ENCODE data around the gene RAP1GAP2. TPM values are rescaled to one million over a fixed set of nuclear protein-coding genes. Genes with fewer than 3 reads are reported as not detected.

RAP1GAP2 gene
- total and polyA plus RNA-seq, 2 of the 8 experiments (the other 6 are each of a cell fraction or from before 2014, with no cell fraction given): 24.0 to 63.8 TPM

- Histone ChIP-seq H2BK12ac (ENCODE audit: low read depth, low read length) (no peak overlapping the region), H3K27ac (ENCODE audit: low read depth, low read length) (no peak overlapping the region), H3K4me3 (ENCODE audit: extremely low read depth in 1 of 4, insufficient read depth in 2 of 4, low read depth in 3 of 4, low read length in 4 of 4) (no peak overlapping the region), H3K23me2 (ENCODE audit: low read depth, low read length) (no peaks in the 10 kb centered on the region), H3K27me3 (replicated peaks in 1 of 4; ENCODE audit: control insufficient read depth in 3 of 4, extremely low read depth in 1 of 4, insufficient read depth in 3 of 4, low read length in 3 of 4) (no peaks in the 10 kb centered on the region), H2AK5ac (ENCODE audit: low read depth, low read length) (no peak overlapping the region), H2BK20ac (ENCODE audit: low read length) (no peak overlapping the region), H3K56ac (replicated peaks; ENCODE audit: insufficient read length, low read depth, low read length) (no peak overlapping the region), H2BK15ac (ENCODE audit: low read length) (no peak overlapping the region), H3K36me3 (ENCODE audit: control insufficient read depth in 2 of 4, insufficient read depth in 4 of 4, low read length in 3 of 4) (peaks cover 0 to 23% (median 11%) of the 10 kb centered on the region in 4 experiments; a peak in 6 of 8 replicates), H3K23ac (ENCODE audit: insufficient read length) (no peak overlapping the region), H3K4me2 (ENCODE audit: insufficient read depth in 1 of 2, low read depth in 2 of 2, low read length in 2 of 2) (no peak overlapping the region), H4K91ac (replicated peaks; ENCODE audit: insufficient read length, low read length) (no peak overlapping the region), H3K79me2 (ENCODE audit: control insufficient read depth in 1 of 2, insufficient read depth in 2 of 2, low read length in 2 of 2) (no peaks in the 10 kb centered on the region), H3K14ac (ENCODE audit: insufficient read length) (no peak overlapping the region), H2BK120ac (replicated peaks; ENCODE audit: low read depth, low read length) (no peak overlapping the region), H3K4me1 (replicated peaks in 1 of 4; ENCODE audit: control insufficient read depth in 3 of 4, insufficient read depth in 4 of 4, low read length in 3 of 4) (no peaks in the 10 kb centered on the region), H2BK5ac (ENCODE audit: low read depth, low read length) (no peak overlapping the region), H3K79me1 (ENCODE audit: low read depth, low read length) (no peaks in the 10 kb centered on the region), H3K9ac (replicated peaks in 1 of 4; ENCODE audit: extremely low read depth in 1 of 4, low read depth in 3 of 4, low read length in 3 of 4) (no peak overlapping the region), H4K8ac (ENCODE audit: extremely low read depth, insufficient read depth, low read length) (no peak overlapping the region), H2AFZ (ENCODE audit: low read length) (no peak overlapping the region), H3K9me3 (ENCODE audit: insufficient read depth in 2 of 2, low read depth in 1 of 2, low read length in 1 of 2) (peaks cover 3 to 7% of the 10 kb centered on the region in 2 experiments; a peak in 2 of 4 replicates), H3K18ac (ENCODE audit: extremely low read depth, low read length) (no peak overlapping the region), H4K20me1 (replicated peaks in 1 of 2; ENCODE audit: control insufficient read depth in 1 of 2, insufficient read depth in 2 of 2, low read length in 2 of 2) (peaks cover 0 to 2% of the 10 kb centered on the region in 2 experiments), H4K5ac (ENCODE audit: insufficient read length, low read depth, low read length) (no peak overlapping the region), H3K4ac (replicated peaks; ENCODE audit: insufficient read length, low read depth, low read length) (no peak overlapping the region)
- no peak for FAIRE-seq
- ChIA-PET POLR2A (ENCODE audit: partially characterized antibody) (no interaction called here), CTCF (ENCODE audit: partially characterized antibody) (interaction anchor here (1.5 kb wide), 1 partner anchor 155 kb away, joined by 3 read pairs; no protein-coding TSS in a partner anchor)
- TF ChIP-seq GTF2F1 (IDR thresholded peaks at IDR 0.05; ENCODE audit: borderline replicate concordance, low read depth, low read length) (no peak), TCF12 (IDR thresholded peaks at IDR 0.05; ENCODE audit: low read depth, low read length) (no peak), CHD1 (IDR thresholded peaks at IDR 0.05; ENCODE audit: low read depth, low read length) (no peak), SP4 (IDR thresholded peaks at IDR 0.05; ENCODE audit: low read length) (no peak), BACH1 (IDR thresholded peaks at IDR 0.05; ENCODE audit: low read length) (no peak), YY1 (IDR thresholded peaks at IDR 0.05; ENCODE audit: low read depth, low read length) (no peak)
- WGBS, 2 experiments (ENCODE audit: extremely low coverage in 1 of 2, insufficient coverage in 1 of 2, insufficient read length in 1 of 2, insufficient replicate concordance in 2 of 2, low coverage in 1 of 2, low lambda C conversion rate in 2 of 2, missing lambda C conversion rate in 1 of 2): 63% methylated on average over 9 of the region's 9 CpGs; no CpG with 5 or more reads in 1 of the 2 experiments
- DNase-seq (ENCODE audit: low read depth in 1 of 2, low spot score in 2 of 2): no peak
Measured at GRCh38 chr17:3019761-3020160, 223.5 kb downstream of the RAP1GAP2 start.
